Stimulated activated CD8-positive, alpha-beta memory T cell treated with anti-CD3 and anti-CD28 coated beads, Interleukin-12 subunit alpha, Interleukin-12 subunit beta, amount 100 ng/mL, for 24 hours (primary cell): ENCODE data around the gene PLVAP.

Source experiments
- DNase-seq: peaks from one replicate; pipeline ENCODE4 v3.0.0-alpha.2; 2020; ENCODE audit errors: extremely low read depth

Gene PLVAP, protein sequence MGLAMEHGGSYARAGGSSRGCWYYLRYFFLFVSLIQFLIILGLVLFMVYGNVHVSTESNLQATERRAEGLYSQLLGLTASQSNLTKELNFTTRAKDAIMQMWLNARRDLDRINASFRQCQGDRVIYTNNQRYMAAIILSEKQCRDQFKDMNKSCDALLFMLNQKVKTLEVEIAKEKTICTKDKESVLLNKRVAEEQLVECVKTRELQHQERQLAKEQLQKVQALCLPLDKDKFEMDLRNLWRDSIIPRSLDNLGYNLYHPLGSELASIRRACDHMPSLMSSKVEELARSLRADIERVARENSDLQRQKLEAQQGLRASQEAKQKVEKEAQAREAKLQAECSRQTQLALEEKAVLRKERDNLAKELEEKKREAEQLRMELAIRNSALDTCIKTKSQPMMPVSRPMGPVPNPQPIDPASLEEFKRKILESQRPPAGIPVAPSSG

GRCh38 chr19:17376935-17377600 is at the start of gene PLVAP:
Gene PLVAP (minus strand): TSS chr19:17377342. CDS start chr19:17377288, 54 bp downstream.
- DNase-seq: no peak

- DNase-seq: no peak
Observed at GRCh38 chr19:17424743-17425365, 47.7 kb upstream of the PLVAP start.

GRCh38 chr19:17423429-17424208 is 46.5 kb upstream of the PLVAP start:
- DNase-seq: no peak

DNA sequence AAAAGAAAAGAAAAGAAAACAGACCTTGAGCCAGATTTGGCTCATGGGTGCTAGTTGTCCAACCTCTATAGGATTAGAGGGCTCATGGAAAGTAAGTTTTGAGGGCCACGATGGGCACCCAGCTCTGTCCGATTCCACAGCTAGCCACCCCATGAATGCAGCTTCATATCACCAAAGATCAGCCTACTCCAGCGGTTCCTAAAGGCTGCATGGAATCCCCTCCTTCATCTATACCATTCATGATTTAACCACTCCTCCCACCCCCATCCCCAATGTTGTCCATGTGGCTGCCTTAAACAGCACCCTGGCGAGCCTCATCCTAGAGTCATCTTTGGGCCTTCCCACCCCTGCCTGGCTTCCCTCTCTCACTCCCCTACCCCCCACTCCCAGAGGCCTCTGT is 44.8 kb upstream of the PLVAP start:
- no peak for DNase-seq

GRCh38 chr19:17420475-17420924 is 43.4 kb upstream of the PLVAP start:
- no peak for DNase-seq

DNA sequence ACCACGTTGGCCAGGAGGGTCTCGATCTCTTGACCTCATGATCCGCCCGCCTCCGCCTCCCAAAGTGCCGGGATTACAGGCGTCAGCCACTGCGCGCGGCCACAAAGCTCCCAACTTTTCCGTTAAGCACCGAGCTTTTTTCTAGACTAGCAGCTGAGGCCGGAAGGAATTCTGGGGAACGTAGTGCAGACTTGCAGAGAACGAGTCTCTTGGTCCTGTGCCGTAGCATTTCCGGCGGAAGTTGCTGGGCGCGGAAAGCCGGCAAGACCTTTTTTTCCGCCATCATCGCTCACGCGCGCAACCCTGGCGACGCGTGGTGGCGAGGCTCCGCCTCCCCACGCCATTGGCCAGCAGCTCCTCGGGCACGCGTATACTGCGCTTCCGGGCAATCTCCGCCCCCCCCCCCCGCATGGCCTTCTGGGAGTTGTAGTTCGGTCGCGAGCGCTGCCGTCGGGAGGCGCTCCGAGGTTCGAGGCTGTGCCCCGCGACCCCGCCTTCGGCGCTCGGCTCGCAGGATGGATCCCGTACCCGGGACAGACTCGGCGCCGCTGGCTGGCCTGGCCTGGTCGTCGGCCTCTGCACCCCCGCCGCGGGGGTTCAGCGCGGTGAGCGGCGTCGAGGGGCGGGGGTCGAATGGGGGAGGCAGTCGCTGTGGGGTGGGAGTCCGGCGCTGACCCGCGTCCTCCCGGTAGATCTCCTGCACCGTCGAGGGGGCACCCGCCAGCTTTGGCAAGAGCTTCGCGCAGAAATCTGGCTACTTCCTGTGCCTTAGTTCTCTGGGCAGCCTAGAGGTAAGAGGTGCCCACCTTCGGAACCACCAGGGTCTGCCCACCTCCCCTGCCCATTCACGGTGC is 42.7 kb upstream of the PLVAP start, which contains the start of gene MVB12A:
Gene MVB12A (plus strand): TSS at position 427 of the 854 bp plus-strand sequence. CDS start 89 bp downstream, at position 516.
- DNase-seq: peak; percentile 83

DNA sequence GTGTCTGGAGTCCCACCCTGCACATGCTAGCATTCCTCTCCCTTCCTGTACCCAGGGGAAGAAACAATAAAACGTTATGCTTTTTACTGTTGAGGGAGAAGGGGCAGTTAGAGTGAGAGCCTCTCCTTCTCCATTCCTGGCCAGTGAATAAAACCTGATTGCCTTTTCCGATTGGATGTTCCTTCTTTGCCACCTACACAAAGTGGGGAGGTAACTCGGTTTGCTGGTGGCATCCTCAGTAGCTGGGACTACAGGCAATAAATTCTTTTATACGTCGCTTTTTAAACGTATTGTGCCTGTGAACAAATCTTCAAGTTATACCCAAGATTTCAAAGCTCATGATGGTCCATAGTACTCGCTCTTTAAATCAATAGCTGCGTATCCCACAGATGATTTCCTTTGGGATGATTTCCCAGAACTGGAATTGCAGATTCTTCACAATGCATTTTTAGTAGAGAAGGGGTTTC is 42.0 kb upstream of the PLVAP start:
- no peak for DNase-seq

GRCh38 chr19:17418710-17419109 is 41.6 kb upstream of the PLVAP start:
- no peak for DNase-seq

- DNase-seq: no peak
Observed at GRCh38 chr19:17415121-17415520, 38.0 kb upstream of the PLVAP start.

GRCh38 chr19:17414097-17414496 is 37.0 kb upstream of the PLVAP start:
- DNase-seq: no peak

- no peak for DNase-seq
Observed at GRCh38 chr19:17411801-17412200, 34.7 kb upstream of the PLVAP start.

DNA sequence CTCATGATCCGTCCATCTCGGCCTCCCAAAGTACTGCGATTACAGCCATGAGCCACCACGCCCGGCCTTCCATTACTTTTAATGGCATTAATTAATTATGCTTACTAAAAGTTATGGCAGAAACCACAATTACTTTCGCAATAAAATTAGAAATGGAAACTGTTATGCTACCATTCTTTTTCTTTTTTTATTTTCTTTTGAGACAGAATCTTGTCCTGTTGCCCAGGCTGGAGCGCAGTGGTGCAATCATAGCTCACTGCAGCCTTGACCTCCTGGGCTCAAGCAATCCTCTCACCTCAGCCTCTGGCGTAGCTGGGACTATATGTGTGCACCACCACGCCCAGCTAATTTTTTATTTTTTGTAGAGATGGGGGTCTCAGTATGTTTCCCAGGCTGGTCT is 32.8 kb upstream of the PLVAP start:
- DNase-seq: no peak

- no peak for DNase-seq
Observed at GRCh38 chr19:17406887-17407196, 29.7 kb upstream of the PLVAP start.

DNA sequence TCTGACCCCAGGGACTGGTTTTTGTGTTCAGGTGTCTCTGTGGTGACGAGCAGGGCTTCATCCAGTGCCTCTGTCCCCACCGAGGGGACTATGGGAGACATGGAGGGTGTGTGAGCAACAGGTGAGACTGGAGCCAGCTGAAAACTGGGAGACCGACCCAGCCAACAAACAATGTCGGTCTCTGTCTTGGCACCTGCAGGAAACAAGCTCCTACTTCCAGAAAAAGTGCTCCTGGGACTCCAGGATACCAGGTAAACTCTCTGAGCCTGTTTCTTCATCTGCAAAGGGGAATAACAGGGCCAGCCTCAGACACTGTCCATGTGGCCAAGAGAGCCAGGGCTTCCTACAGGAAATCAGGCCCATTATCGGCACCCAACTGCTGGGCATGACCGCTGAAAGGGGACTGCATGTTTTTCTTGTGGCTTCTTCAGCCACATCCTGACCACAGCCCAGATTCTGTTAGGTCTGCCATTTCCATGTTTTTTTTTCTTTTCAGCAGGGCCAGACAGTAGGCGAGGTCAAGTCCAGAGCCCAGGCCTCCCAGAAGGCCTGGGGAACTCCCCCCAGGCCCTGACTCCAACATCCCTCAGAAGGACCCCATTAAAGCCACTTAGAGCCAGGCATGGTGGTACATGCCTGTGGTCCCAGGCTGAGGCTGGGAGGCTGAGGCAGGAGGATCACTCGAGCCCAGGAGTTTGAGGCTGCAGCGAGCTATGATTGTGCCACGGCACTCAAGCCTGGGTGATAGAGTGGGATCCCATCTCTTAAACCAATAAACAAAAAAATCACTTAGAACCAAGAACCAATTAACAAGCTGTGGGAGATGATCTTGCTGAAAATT is 29.1 kb upstream of the PLVAP start:
- no peak for DNase-seq

DNA sequence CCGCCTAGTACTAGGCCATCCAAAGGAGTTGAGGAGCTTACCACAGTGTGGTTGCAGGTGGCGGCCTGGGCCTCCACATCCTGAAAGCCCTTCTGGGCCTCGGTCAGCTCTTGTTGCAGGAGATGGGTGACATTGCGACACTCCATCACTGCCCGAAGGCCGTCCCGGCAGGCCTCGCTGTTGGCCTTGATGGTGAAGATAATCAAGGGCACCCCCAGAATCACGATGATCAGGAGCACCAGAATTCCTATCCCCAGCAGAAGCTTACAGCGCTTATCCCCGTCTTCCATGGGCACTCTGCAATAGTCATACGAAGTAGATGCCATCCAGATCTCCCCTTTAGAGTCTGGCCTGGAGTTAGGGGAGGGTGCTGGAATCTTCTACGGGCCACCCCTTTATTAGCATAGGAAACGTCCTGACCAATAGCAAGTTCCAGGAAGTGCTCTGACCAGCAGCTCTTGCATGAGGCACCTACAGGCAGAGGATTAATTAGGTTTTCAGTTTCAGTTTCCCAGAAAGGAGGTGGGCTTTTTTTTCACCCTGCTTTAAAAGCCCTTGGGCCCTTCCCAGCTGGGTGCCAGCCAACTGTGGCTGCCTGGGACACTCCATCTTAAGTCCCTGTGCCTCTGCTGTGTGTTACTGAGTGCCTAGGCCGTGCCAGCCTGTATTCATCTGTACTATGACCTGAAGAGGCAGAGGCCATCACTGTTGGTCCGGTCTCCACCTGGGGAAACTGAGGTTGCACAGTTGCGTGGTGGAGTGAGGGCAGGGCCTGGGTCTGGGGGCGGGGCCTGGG is 28.3 kb upstream of the PLVAP start, which contains the start of gene BST2:
Gene BST2 (minus strand): TSS at position 381 of the 796 bp plus-strand sequence. CDS start 55 bp downstream, at position 326.
- DNase-seq: no peak

DNA sequence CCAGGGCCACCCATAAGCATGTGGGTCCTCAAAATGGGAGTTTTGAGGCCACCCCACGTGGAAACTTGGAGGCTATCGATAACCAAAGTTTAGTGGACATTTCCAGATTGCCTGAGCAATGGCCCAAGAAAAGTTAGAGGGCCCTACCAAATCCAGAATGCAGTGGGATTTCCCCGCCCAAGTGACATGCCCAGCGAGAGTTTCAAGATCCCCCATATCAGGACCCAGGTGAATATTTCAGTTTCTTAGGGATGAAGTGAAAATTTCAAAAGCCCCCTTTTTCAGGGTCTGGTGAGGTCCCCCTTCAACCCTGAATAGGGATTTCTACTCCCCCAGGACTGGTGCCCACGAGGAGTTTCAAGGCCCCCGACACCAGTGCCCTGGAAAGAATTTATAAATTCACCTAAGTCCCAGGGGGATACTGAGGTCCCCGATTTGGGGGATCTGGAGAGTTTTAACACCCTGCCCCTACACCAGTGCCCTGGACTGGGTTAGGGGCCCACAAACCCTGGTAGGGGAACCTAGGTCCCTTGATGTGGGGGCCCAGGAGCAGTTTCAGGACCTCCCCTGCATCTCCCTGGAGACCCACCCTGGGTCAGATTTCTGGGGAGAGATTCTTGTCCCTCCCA is 27.6 kb upstream of the PLVAP start:
- DNase-seq: no peak

- no peak for DNase-seq
Observed at GRCh38 chr19:17404015-17404414, 26.9 kb upstream of the PLVAP start.
